Activated T-cell treated with anti-CD3 and anti-CD28 coated beads, Interleukin-2, amount 50 U/mL, for 1 hour (primary cell): ENCODE results near the gene AKNAD1.

Source experiments
- DNase-seq: peaks from one replicate; pipeline ENCODE4 v3.0.0-alpha.2; 2020

AKNAD1 gene

GRCh38 chr1:108862698-108863477 is 6.0 kb upstream of the AKNAD1 start:
- no peak for DNase-seq

DNA sequence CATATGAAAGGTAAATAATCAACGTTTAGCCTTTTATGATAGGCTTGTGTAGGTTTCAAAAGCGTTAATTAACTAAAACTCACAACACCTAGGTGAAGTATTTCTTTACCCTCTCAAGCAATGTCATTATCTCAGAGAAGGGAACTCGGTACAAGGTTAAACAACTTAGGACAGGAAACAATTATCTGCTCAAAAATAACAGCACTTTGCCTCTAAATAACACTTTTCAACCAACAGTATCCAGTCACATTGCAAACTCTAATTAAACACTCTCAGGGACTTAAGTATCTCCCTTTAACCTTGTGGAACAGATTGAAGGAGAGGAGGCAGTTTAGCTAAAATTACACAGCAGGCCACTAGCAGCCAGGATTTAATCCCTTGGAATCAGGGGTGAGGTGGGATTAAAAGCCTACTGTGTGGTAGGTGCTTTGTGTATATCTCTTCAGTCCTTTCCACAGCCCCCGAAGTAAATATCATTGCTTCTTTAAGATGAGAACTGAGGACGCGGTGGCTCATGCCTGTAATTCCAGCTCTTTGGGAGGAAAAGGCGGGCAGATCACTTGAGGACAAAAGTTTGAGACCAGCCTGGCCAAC is 5.2 kb upstream of the AKNAD1 start:
- no peak for DNase-seq

DNA sequence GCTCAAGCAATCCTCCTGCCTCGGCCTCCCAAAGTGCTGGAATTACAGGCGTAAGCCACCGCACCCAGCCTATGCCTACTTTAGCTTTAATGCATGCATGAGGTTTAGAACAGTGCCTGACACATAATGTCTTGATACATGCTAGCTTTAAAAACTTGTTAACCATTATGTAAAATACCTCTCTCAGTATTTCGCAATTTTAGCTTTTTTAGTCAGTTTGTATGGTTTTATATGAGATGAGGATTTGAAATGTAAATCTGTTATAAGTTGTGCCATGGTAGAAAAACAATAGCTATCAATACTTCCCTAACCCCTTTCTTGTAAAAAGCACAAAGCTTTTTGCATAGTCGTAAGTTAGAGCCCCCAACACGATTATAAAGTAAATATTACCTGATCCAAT is 4.7 kb upstream of the AKNAD1 start:
- no peak for DNase-seq

DNA sequence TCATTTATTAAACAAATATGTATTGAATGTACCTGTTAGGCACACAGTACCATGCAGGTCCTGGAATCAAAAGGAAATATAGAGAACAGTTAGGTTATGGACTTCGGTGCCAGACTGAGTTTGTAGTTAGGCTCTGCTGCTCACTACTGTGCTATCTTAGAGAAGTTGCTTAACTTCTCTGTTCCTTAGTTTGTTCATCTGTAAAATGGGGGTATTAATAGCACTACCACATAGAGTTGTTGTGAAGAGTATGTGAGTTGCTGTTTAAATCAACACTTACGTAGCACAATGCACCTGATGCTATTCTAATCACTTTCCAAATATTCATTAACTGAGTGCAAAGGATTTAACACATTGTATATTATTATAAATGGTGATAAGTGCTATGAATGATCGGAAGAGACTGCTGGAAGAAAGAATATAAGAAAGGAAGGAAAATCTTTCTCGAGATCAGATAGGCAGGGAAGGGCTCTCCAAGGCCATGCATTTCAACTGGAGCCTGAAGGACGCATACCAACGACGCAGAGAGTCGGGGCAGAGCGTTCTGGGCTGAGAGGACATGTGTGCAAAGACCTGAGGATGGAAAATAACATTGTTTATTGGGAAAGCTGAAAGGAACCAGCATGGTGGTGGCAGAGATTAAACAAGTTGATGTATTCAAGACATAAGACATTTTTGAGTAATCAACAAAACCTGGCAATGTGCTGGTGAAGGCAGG is 3.5 kb upstream of the AKNAD1 start:
- DNase-seq, result no peak

GRCh38 chr1:108858230-108858950 is 1.5 kb upstream of the AKNAD1 start:
- no peak for DNase-seq

DNA sequence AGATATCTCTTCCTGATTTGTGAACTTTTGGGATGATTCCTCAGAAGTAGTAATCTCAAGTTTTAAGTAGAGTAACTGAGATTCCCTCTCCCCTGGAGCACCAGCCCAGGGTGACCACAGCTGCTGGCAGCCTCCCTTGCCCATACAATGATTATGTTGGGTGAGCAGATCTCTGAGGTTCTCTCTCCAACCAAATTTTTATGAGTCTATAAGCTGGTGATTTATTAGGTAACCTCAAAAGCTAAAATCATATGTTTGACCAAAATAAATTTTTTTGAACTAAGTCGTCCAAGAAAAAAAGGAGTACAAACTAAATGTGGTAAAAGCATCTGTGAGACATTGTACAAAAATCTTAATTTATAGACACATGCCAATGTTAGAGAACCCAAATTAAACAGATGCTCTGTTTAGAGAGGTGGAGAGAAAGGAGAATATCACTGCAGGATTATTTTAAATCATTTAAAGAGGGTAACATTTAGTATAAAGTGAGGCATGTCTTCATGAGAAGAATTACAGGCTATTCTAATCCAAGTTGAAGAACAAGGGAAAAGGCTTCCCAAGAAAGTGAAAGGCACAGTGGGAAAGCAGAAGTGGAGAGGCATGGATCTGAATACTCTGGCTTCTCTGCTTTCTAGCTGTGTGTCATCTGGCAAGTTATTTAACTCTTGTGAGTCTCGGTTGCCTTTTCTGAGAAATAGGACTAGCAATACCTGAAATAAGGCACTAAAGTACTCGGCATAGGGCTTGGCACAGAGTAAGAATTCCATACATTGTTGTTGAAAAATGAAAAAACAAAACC is 2.5 kb downstream of the AKNAD1 start:
- DNase-seq, result no peak

DNA sequence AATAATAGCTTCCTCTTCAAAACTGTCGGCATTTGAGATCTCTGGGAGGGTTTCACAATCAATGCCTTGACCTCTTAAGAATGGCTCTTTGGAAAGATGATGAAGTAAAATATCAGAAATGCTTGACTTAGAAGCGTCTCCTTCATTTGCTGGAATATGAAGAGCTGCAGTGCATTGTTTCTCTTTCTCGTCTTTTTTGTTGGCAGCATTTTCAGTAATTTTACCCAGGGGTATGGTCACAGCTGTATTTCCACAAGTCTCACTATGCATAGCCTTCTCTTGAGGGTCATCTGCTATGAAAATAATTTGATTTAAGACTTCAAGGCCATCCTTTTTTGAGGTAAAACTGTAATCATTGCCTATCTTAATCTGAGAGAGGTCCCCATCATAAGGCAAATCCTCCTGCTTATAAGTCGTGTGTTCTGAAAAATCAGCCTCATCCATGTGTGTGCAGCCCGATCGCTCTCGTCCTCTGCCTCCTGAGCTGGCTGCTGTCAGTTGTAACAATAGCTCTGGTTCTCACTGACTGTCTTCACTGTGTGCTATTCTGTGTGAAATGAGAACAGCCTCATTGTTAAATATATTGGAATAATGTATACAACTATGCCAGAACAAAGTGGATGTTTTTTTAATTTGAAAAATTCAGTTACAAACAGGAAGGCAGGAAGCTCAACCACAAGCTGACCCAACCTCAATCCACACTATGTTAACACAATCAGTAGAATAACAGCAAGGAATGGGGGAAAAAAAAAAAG is 4.5 kb downstream of the AKNAD1 start:
- DNase-seq, result no peak

DNA sequence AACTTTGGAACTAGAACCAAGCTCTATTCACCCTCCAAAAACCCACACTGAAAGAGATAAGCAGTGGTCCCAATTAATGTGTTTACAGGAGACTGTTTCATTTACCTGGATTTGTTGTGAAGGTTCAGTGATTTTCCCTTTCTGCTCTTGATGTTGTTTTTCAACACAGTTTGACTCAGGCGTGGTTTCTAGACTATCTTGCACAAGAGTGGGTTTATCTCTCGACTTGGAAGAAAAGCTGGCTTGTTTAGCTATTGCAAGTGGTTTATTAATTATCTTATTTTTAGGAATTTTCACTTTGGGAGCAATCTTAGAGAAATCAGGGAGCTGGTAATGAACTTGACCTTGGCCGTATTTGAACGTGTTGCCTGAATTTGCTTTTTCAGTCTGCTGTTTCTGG is 5.3 kb downstream of the AKNAD1 start:
- no peak for DNase-seq

DNA sequence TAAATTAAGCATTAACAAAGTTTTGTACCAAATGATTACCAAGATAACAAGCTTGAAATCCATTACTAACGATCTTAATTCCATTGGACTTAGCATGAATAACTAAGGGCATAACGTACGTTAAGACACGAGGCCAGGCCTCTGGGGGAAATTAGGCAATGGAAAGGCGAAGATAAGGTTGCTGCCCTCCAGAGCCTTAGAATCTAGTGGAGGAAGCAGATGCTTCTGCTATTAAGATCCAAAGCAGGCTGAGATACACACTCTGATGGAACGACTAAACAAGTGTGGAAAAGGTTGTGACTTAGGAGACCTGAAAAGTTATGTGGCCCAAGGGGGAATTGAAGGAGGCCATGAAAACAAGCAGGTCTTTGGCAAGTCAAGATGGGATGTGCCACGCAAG is 6.0 kb downstream of the AKNAD1 start:
- DNase-seq, result no peak

GRCh38 chr1:108848806-108849205 is 8.1 kb downstream of the AKNAD1 start:
- DNase-seq, result no peak

GRCh38 chr1:108847494-108847893 is 9.4 kb downstream of the AKNAD1 start:
- DNase-seq, result no peak

DNA sequence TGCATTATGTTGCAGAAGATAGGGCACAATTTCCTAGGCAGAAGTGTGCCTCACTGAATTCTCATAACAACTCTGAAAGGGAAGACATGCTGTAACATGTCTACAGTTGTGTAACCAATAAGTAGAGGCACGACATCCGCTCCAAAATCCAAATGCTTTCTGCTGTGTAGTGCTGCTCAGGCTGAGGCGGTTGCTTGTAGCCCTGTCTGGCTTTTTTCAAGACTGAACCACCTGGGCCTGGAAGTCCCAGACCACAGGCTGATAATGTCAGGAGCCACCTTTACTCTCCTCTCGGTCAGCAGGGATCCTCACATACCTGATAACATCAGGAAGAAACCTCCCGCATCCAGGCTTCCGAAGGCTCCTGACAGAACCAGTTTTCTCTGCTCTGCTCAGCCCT is 10.9 kb downstream of the AKNAD1 start:
- DNase-seq, result no peak

DNA sequence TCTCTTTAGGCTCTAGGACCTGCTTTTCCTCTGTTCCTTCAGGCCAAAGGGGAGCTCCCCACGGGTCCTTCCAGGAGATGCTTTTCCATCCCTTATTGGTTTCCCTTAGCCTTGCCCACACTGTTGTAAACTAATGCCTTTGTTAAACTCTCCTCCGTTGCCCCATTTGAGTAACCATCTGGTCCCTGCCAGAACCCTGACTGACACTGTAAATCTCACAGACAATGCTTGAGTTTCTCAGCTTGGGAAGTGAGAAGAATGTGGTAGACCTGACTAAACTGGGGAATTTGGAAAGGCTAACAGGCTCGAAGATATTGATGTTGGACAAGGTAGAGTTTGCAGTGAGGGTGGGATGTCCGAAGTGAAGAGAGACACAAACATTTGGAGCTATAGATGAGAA is 11.4 kb downstream of the AKNAD1 start:
- no peak for DNase-seq

- DNase-seq, result no peak
Measured at GRCh38 chr1:108843390-108844137, 13.3 kb downstream of the AKNAD1 start.

- no peak for DNase-seq
Measured at GRCh38 chr1:108842525-108843181, 14.2 kb downstream of the AKNAD1 start.

DNA sequence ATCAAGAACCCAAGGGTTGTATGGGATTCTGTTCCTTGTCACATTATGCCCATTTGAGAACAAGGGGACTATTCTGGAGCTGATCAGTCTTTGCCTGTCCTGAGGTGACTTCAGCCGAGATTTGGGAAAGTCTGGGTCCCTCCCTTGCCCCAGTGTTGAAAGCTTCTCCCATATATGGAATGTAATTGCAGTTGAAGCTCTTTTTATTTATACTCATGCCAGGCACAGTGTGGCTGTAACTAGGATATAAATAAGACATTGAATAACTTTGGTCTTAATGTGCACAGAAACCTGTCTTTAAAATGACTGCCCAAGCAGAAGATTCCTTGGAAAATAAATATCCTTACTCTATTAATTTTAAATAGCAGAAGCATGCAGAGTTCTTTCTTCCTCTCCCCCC is 15.2 kb downstream of the AKNAD1 start:
- DNase-seq, result no peak

GRCh38 chr1:108832929-108833328 is 24.0 kb downstream of the AKNAD1 start:
- DNase-seq, result no peak

- no peak for DNase-seq
Measured at GRCh38 chr1:108831225-108831624, 25.7 kb downstream of the AKNAD1 start.

- DNase-seq, result no peak
Measured at GRCh38 chr1:108830119-108831008, 26.5 kb downstream of the AKNAD1 start.
